ENCODE results near the gene MYO1D.

MYO1D gene

GRCh38 chr17:32504166-32504990 lies 372.5 kb downstream of the MYO1D start:
- no peak for DNase-seq

GRCh38 chr17:32503251-32504165 lies 373.4 kb downstream of the MYO1D start:
- no peak for DNase-seq

GRCh38 chr17:32502710-32503109 lies 374.2 kb downstream of the MYO1D start:
- DNase-seq: no peak

GRCh38 chr17:32502013-32502412 lies 374.9 kb downstream of the MYO1D start:
- DNase-seq: no peak

GRCh38 chr17:32498391-32498790 lies 378.5 kb downstream of the MYO1D start:
- no peak for DNase-seq

GRCh38 chr17:32497431-32498205 lies 379.3 kb downstream of the MYO1D start:
- DNase-seq: no peak

GRCh38 chr17:32496395-32497073 lies 380.4 kb downstream of the MYO1D start:
- no peak for DNase-seq

- DNase-seq: peak; percentile 50
Measured at GRCh38 chr17:32495359-32496231, 381.3 kb downstream of the MYO1D start.

GRCh38 chr17:32494621-32495358 lies 382.1 kb downstream of the MYO1D start:
- no peak for DNase-seq

- no peak for DNase-seq
Measured at GRCh38 chr17:32493976-32494513, 382.9 kb downstream of the MYO1D start.

- DNase-seq: no peak
Measured at GRCh38 chr17:32493571-32493970, 383.4 kb downstream of the MYO1D start.

- no peak for DNase-seq
Measured at GRCh38 chr17:32492648-32493289, 384.2 kb downstream of the MYO1D start.

- DNase-seq: no peak
Measured at GRCh38 chr17:32492264-32492589, 384.7 kb downstream of the MYO1D start.

- DNase-seq: no peak
Measured at GRCh38 chr17:32491371-32492263, 385.3 kb downstream of the MYO1D start.

- DNase-seq: no peak
Measured at GRCh38 chr17:32490101-32490482, 386.8 kb downstream of the MYO1D start.

- DNase-seq: no peak
Measured at GRCh38 chr17:32489320-32490100, 387.4 kb downstream of the MYO1D start.

- no peak for DNase-seq
Measured at GRCh38 chr17:32488604-32489180, 388.2 kb downstream of the MYO1D start.
